Measurements from ENCODE around the gene CHSY1. TPM values are rescaled to one million over a fixed set of nuclear protein-coding genes. Genes with fewer than 3 reads are reported as not detected.
A peak's percentile ranks its signal among the peaks of the same experiment; 100 is the strongest.

Gene CHSY1
- polyA plus RNA-seq, 2 of the 4 experiments (the other 2 are of a cell fraction) = 16.0 to 28.1 TPM

GRCh38 chr15:101277038-101277822, 25.4 kb upstream of the CHSY1 start, which contains the start of gene SELENOS (continued):
- TF ChIP-seq PHF8 (IDR thresholded peaks at IDR 0.05; ENCODE audit: borderline replicate concordance, low read depth) = peak; percentile 93
- TF ChIP-seq HEYL (CRISPR knock-in tag; IDR thresholded peaks at IDR 0.05) = no peak
- TF ChIP-seq MAZ (IDR thresholded peaks at IDR 0.05; ENCODE audit: borderline replicate concordance, low read depth, low read length) = no peak
- TF ChIP-seq HOXB13 (CRISPR knock-in tag; IDR thresholded peaks at IDR 0.05; ENCODE audit: low read depth) = no peak
- TF ChIP-seq POLR2AphosphoS2 (conservative IDR thresholded peaks at IDR 0.05; ENCODE audit: low read length) = no peak
- peak; percentile 85 for TF ChIP-seq MAX (IDR thresholded peaks at IDR 0.05)
- TF ChIP-seq CHD4 (IDR thresholded peaks at IDR 0.05; ENCODE audit: borderline replicate concordance) = no peak
- TF ChIP-seq NPAS2 (CRISPR knock-in tag; IDR thresholded peaks at IDR 0.05; ENCODE audit: borderline replicate concordance) = no peak
- TF ChIP-seq FOSL2 (IDR thresholded peaks at IDR 0.05) = no peak
- TF ChIP-seq FOSL2 (CRISPR knock-in tag; IDR thresholded peaks at IDR 0.05) = no peak
- no peak for TF ChIP-seq EHMT2 (IDR thresholded peaks at IDR 0.05; ENCODE audit: low read depth)
- peak; percentile 70 for TF ChIP-seq POLR2A (IDR thresholded peaks at IDR 0.05; ENCODE audit: low read length)
- TF ChIP-seq HDAC2 (IDR thresholded peaks at IDR 0.05) = no peak
- peak; percentile 75 to 88 for TF ChIP-seq JUN (IDR thresholded peaks at IDR 0.05)
- no peak for TF ChIP-seq JUNB (IDR thresholded peaks at IDR 0.05)
- TF ChIP-seq ATOH8 (CRISPR knock-in tag; IDR thresholded peaks at IDR 0.05; ENCODE audit: low read depth) = no peak

GRCh38 chr15:101276501-101277037, 24.7 kb upstream of the CHSY1 start:
- Histone ChIP-seq H3K4me2 (peak overlapping the region; percentile 71), H3K27ac (peak overlapping the region; percentile 84 to 91), H3K4me1 (peaks cover 13% of the 10 kb centered on the region), H3K9me3 (no peaks in the 10 kb centered on the region), H3K4me3 (peak overlapping the region; percentile 77)
- CTCF ChIA-PET = interaction anchor here (0.7 to 2.0 kb wide), 6 partner anchors 9 to 262 kb away, joined by 3 to 6 read pairs (median 4); partner anchors contain the start of gene SNRPA1
- peak in 1 of 2 experiments; percentile 52 for DNase-seq (ENCODE audit: low read depth in 1 of 2, low spot score in 1 of 2)
- POLR2A ChIA-PET = interaction anchor here (1.2 kb wide), 1 partner anchor 18 kb away, joined by 4 read pairs; the partner anchor contains the start of gene SNRPA1
- WGBS (ENCODE audit: missing lambda C conversion rate) = 18% methylated on average over 14 of the region's 14 CpGs
- peak; percentile 54 to 77 for ATAC-seq
- no peak for FAIRE-seq
- TF ChIP-seq CTCF (IDR thresholded peaks at IDR 0.05) (peak; percentile 29; the same call in 2 of the 3 replicates), USF2 (IDR thresholded peaks at IDR 0.05) (no peak)

GRCh38 chr15:101275018-101275417, 23.2 kb upstream of the CHSY1 start:
- no peak overlapping the region for H3K27ac ChIP-seq
- H3K9me3 ChIP-seq = no peaks in the 10 kb centered on the region
- DNase-seq (ENCODE audit: low read depth in 1 of 2, low spot score in 1 of 2) (no peak), ATAC-seq (no peak), FAIRE-seq (no peak)
- 89% methylated on average over 5 of the region's 5 CpGs for WGBS (ENCODE audit: missing lambda C conversion rate)
- ChIA-PET CTCF (interaction anchor here (0.7 to 3.8 kb wide), 3 partner anchors 14 to 260 kb away, joined by 3 to 19 read pairs (median 6); no protein-coding TSS in a partner anchor), POLR2A (no interaction called here)
- H3K4me1 ChIP-seq = peaks cover 13% of the 10 kb centered on the region
- no peak overlapping the region for H3K4me2 ChIP-seq
- H3K4me3 ChIP-seq = no peak overlapping the region
- no peak for TF ChIP-seq HES2 (IDR thresholded peaks at IDR 0.05)
- no peak for TF ChIP-seq ZC3H11A (IDR thresholded peaks at IDR 0.05)
- TF ChIP-seq HDAC2 (IDR thresholded peaks at IDR 0.05) = no peak
- no peak for TF ChIP-seq JUNB (IDR thresholded peaks at IDR 0.05)
- TF ChIP-seq CHD2 (IDR thresholded peaks at IDR 0.05; ENCODE audit: low read length, partially characterized antibody) = no peak
- TF ChIP-seq BHLHE40 (IDR thresholded peaks at IDR 0.05; ENCODE audit: low read depth, low read length) = no peak
- no peak for TF ChIP-seq POLR2A (IDR thresholded peaks at IDR 0.05; ENCODE audit: low read length)
- TF ChIP-seq EP300 (IDR thresholded peaks at IDR 0.05) = no peak
- no peak for TF ChIP-seq PBX3 (IDR thresholded peaks at IDR 0.05)
- TF ChIP-seq ZSCAN20 (CRISPR knock-in tag; IDR thresholded peaks at IDR 0.05) = no peak
- no peak for TF ChIP-seq EHF (CRISPR knock-in tag; IDR thresholded peaks at IDR 0.05)

Data from A549 (cell line).